Left ventricle myocardium superior (tissue), 1 donor: ENCODE data around the gene CLPX. TPM values are rescaled to one million over a fixed set of nuclear protein-coding genes. Genes with fewer than 3 reads are reported as not detected.
"Not testable (repeated sequence)": the region's sequence is repeated elsewhere in the genome, so short reads cannot be mapped to it uniquely, and the experiment has no call there.

Source experiments
- ATAC-seq: fragments of 200-7000 bp; cut with Tn5 transposase; one replicate; pipeline ENCODE4 v1.9.1; 2020; ENCODE audit warnings: mild to moderate bottlenecking, moderate library complexity
- DNase-seq: peaks from one replicate; pipeline ENCODE4 v3.0.0-alpha.2; 2020
- intact Hi-C: fragments of 100-400 bp; cut with micrococcal nuclease; formaldehyde crosslinking; loops from one replicate; pipeline ENCODE4 v1.11.0; 2022
- total RNA-seq: library from RNA; stranded (reverse); fragmentation: NEBNext Ultra II Directional; extraction: Animal tissue kit (Norgen Biotek cat#: 25700); gene quantifications from one replicate; pipeline ENCODE4 v1.2.1, GENCODE V29; 2021
- donor health status: DM: no; HTN: yes; CAD: no; lungs with severe emphysema.

CLPX gene
- total RNA-seq, 1 donor from 2014 or later = 58.3 TPM

- intact Hi-C loops = no loop called here
- no peak for ATAC-seq
Measured at GRCh38 chr15:65180167-65180566, 5.0 kb downstream of the CLPX start.

GRCh38 chr15:65177901-65178300, 7.2 kb downstream of the CLPX start:
- intact Hi-C loops = no loop called here
- ATAC-seq (no peak), DNase-seq (no peak)

More at GRCh38 chr15:65180167-65180566, 5.0 kb downstream of the CLPX start:
- no peak for DNase-seq

- ATAC-seq (no peak), DNase-seq (no peak)
- intact Hi-C loops = no loop called here
Measured at GRCh38 chr15:65176056-65176455, 9.1 kb downstream of the CLPX start.

- ATAC-seq = no peak
- no peak for DNase-seq
- intact Hi-C loops = no loop called here
Measured at GRCh38 chr15:65175511-65175910, 9.6 kb downstream of the CLPX start.

GRCh38 chr15:65174509-65174908, 10.6 kb downstream of the CLPX start:
- ATAC-seq (no peak), DNase-seq (no peak)
- intact Hi-C loops = no loop called here

GRCh38 chr15:65172531-65172930, 12.6 kb downstream of the CLPX start:
- DNase-seq (no peak), ATAC-seq (no peak)
- intact Hi-C loops = no loop called here

GRCh38 chr15:65171428-65171827, 13.7 kb downstream of the CLPX start:
- ATAC-seq (no peak), DNase-seq (no peak)
- intact Hi-C loops = no loop called here

- DNase-seq (no peak), ATAC-seq (peak; percentile 30)
- intact Hi-C loops = no loop called here
Measured at GRCh38 chr15:65165875-65166274, 19.3 kb downstream of the CLPX start.

- intact Hi-C loops = no loop called here
- ATAC-seq (no peak), DNase-seq (no peak)
Measured at GRCh38 chr15:65164139-65164538, 21.0 kb downstream of the CLPX start.

GRCh38 chr15:65163041-65163440, 22.1 kb downstream of the CLPX start:
- intact Hi-C loops = no loop called here
- ATAC-seq = peak; percentile 28
- DNase-seq = no peak

GRCh38 chr15:65156692-65157091, 28.4 kb downstream of the CLPX start:
- DNase-seq (no peak), ATAC-seq (no peak)
- intact Hi-C loops = no loop called here

- DNase-seq (no peak), ATAC-seq (no peak)
- intact Hi-C loops = no loop called here
Measured at GRCh38 chr15:65154720-65155119, 30.4 kb downstream of the CLPX start.

- DNase-seq = no peak
- ATAC-seq = no peak
- intact Hi-C loops = no loop called here
Measured at GRCh38 chr15:65147902-65148301, 37.2 kb downstream of the CLPX start.

- intact Hi-C loops = no loop called here
- no peak for ATAC-seq
- DNase-seq = no peak
Measured at GRCh38 chr15:65146438-65146837, 38.7 kb downstream of the CLPX start.

- DNase-seq, ATAC-seq, intact Hi-C loops: not testable (repeated sequence)
Measured at GRCh38 chr15:65138631-65139030, 46.5 kb downstream of the CLPX start.

GRCh38 chr15:65137893-65138292, 47.2 kb downstream of the CLPX start:
- intact Hi-C loops, DNase-seq, ATAC-seq: not testable (repeated sequence)

- ATAC-seq, intact Hi-C loops, DNase-seq: not testable (repeated sequence)
Measured at GRCh38 chr15:65137089-65137488, 48.1 kb downstream of the CLPX start.

GRCh38 chr15:65134538-65134937, 50.6 kb downstream of the CLPX start:
- intact Hi-C loops = no loop called here
- no peak for DNase-seq
- ATAC-seq = no peak

GRCh38 chr15:65133548-65134200, 51.5 kb downstream of the CLPX start, which contains the start of gene PDCD7:
Gene PDCD7 (minus strand): TSS chr15:65133808. CDS start chr15:65133781, 27 bp downstream.
- ATAC-seq (peak; percentile 96), DNase-seq (peak; percentile 91)
- intact Hi-C loops = no loop called here

- intact Hi-C loops = no loop called here
- ATAC-seq (peak; percentile 57), DNase-seq (peak; percentile 55)
Measured at GRCh38 chr15:65132878-65133547, 52.1 kb downstream of the CLPX start.

GRCh38 chr15:65130941-65131340, 54.2 kb downstream of the CLPX start:
- intact Hi-C loops = no loop called here
- ATAC-seq (no peak), DNase-seq (no peak)
